Body of pancreas (tissue), 4 donors: Measurements from ENCODE around the gene SPINT1. TPM values are rescaled to one million over a fixed set of nuclear protein-coding genes. Genes with fewer than 3 reads are reported as not detected.

ENCODE experiments used
- ATAC-seq: fragments of 150-250 bp; one replicate; pipeline ENCODE4 v1.9.1; 2016
- DNase-seq, 4 donors: peaks; one replicate each; pipeline ENCODE4 v3.0.0-alpha.2; 2019
- H3K27ac ChIP-seq, 4 donors: fragments of 200-600 bp; sonication (generic); 1 replicate in 3 of 4; 2 replicates in 1 of 4; pipeline versions ENCODE4 v1.5.1 to v1.6.1; 2016 to 2019; ENCODE audit warnings: mild to moderate bottlenecking in 1 of 4, mixed read lengths in 1 of 4, moderate library complexity in 1 of 4
- H3K27me3 ChIP-seq, 2 donors: fragments of 200-600 bp; sonication (generic); one replicate each; pipeline ENCODE4 v1.6.0; 2016; ENCODE audit warnings: mild to moderate bottlenecking in 1 of 2
- H3K36me3 ChIP-seq, 2 donors: fragments of 200-600 bp; sonication (generic); replicated peaks in 1 of 2; 2 replicates each; pipeline ENCODE4 v1.5.1; 2016; ENCODE audit warnings: low read depth in 2 of 2; ENCODE audit not compliant: insufficient read depth in 1 of 2
- H3K4me1 ChIP-seq: fragments of 200-600 bp; sonication (generic); one replicate; pipeline ENCODE4 v1.6.0; 2016
- H3K4me3 ChIP-seq, 2 donors: fragments of 200-600 bp; sonication (generic); 1 replicate in 1 of 2; 2 replicates in 1 of 2; pipeline ENCODE4 v1.5.1; 2016 to 2019
- H3K9me3 ChIP-seq, 3 donors: fragments of 200-600 bp; sonication (generic); 1 replicate in 2 of 3; 2 replicates in 1 of 3; pipeline ENCODE4 v1.5.1; 2016
- POLR2A ChIP-seq, 3 donors: fragments of 450-650 bp; IDR thresholded peaks; one replicate each; pipeline ENCODE4 v1.6.1; 2016; ENCODE audit warnings: antibody characterized with exemption in 3 of 3, mild to moderate bottlenecking in 2 of 3
- WGBS, 2 donors: methylation state at CpG; one replicate each; pipeline ENCODE4 v1.1.5; 2017; 5-methylcytosine and 5-hydroxymethylcytosine counted together
- intact Hi-C: fragments of 100-400 bp; cut with DNase I; formaldehyde crosslinking; loops from one replicate; pipeline ENCODE4 v1.15.1; 2023
- total RNA-seq, 2 donors: library from RNA; depleted of rRNA; stranded (reverse); fragments of >200 nt; gene quantifications; one replicate each; pipeline ENCODE4 v1.1.0, GENCODE V29; 2016
- TF ChIP-seq, protein P1 (sequence below), 7 experiments: fragments of 450-650 bp in 4 of 7; fragments of 200-600 bp in 3 of 7; sonication (generic) in 3 of 7; IDR thresholded peaks; one replicate each; pipeline ENCODE4 v1.5.1; 2016 to 2019; ENCODE audit warnings: antibody characterized with exemption in 7 of 7

Gene SPINT1
- total RNA-seq, 2 donors from 2014 or later: 110 to 134 TPM

DNA sequence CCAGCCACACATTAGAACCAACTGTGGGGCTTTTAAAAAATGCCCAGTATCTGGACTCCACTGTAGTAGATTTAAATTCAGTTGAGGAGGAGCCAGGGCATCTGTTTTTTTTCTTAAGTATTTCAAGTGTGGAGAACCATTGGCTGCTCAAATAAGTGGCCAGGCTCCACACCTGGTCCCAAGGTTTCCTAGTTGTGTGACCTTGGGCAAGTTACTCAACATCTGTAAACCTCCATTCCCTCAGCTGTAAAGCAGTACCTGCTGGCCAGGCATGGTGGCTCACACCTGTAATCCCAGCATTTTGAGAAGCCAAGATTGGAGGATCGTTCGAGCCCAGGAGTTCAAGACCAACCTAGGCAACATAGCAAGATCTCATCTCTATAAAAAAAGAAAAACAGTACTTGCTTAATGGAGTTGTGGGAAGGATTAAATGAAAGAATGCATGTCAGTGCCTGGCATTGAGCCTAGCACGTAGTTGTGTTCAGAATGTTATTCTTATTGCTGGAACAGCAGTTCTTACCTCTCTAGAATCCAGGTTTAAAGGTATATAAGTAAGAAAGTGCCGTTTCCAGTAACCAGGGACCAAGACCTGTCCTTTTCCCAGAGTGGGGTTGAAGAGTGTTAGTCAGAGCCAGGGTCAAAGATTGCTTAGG lies 17.3 kb upstream of the SPINT1 start:
- intact Hi-C loops: no loop called here
- no peak for TF ChIP-seq POLR2A (IDR thresholded peaks at IDR 0.05)
- TF ChIP-seq, protein P1, sequence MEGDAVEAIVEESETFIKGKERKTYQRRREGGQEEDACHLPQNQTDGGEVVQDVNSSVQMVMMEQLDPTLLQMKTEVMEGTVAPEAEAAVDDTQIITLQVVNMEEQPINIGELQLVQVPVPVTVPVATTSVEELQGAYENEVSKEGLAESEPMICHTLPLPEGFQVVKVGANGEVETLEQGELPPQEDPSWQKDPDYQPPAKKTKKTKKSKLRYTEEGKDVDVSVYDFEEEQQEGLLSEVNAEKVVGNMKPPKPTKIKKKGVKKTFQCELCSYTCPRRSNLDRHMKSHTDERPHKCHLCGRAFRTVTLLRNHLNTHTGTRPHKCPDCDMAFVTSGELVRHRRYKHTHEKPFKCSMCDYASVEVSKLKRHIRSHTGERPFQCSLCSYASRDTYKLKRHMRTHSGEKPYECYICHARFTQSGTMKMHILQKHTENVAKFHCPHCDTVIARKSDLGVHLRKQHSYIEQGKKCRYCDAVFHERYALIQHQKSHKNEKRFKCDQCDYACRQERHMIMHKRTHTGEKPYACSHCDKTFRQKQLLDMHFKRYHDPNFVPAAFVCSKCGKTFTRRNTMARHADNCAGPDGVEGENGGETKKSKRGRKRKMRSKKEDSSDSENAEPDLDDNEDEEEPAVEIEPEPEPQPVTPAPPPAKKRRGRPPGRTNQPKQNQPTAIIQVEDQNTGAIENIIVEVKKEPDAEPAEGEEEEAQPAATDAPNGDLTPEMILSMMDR (IDR thresholded peaks at IDR 0.05): no peak
- Histone ChIP-seq H3K9me3 (no peaks in the 10 kb centered on the region), H3K4me3 (no peak overlapping the region), H3K27ac (peak overlapping the region in 1 of 4 donors; percentile 46), H3K36me3 (no peaks in the 10 kb centered on the region), H3K4me1 (peaks cover 11% of the 10 kb centered on the region), H3K27me3 (no peaks in the 10 kb centered on the region)
- ATAC-seq (no peak), DNase-seq (peak in 3 of 4 donors; percentile 20 to 36 (median 34))
- WGBS, 2 donors: 86 to 87% methylated on average over 4 of the region's 4 CpGs

DNA sequence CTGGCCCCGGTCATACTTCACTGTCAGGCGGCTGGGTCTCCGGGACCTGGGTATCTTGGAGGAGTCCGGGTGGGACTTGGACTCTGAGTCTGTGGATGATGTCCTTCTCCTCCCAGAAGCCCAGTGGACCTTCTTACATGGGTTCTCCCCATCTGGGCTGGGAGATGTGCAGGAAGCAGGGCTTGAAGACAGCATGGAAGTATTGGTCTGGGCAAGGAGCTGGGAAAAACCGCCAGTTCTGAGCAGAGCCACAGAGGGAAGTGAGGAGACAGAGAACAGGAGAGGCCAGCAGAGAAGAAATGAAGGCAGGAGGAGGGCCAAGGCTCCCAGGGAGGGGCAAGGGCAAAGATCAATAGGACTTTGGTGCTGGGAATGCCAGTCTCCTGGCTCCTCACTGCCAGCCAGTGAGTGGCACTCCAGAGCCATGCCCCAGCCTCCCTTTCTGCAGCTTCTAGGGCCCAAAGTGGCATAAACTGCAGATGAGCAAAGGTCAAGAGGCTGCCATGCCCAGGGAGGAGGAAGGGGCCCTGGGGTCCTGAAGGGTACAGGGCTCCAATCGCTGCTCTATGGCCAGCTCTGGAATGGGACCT lies 15.3 kb upstream of the SPINT1 start, which contains the start of gene PPP1R14D:
TSS of gene PPP1R14D (minus strand) at position 262 of the 590 bp plus-strand sequence. CDS start at position 195, 67 bp downstream.
- TF ChIP-seq POLR2A (IDR thresholded peaks at IDR 0.05): no peak
- TF ChIP-seq, protein P1 (IDR thresholded peaks at IDR 0.05): no peak
- H3K27ac ChIP-seq: no peak within 1 kb of the TSS
- WGBS, 2 donors: 79 to 88% methylated on average over 3 of the region's 6 CpGs
- H3K9me3 ChIP-seq: no peaks in the 10 kb centered on the region
- H3K36me3 ChIP-seq: no peaks in the 10 kb centered on the region
- no peak within 1 kb of the TSS for H3K4me3 ChIP-seq
- ATAC-seq (no peak), DNase-seq (no peak)
- no peaks in the 10 kb centered on the region for H3K27me3 ChIP-seq
- intact Hi-C loops: no loop called here
- H3K4me1 ChIP-seq: peaks cover 11% of the 10 kb centered on the region

DNA sequence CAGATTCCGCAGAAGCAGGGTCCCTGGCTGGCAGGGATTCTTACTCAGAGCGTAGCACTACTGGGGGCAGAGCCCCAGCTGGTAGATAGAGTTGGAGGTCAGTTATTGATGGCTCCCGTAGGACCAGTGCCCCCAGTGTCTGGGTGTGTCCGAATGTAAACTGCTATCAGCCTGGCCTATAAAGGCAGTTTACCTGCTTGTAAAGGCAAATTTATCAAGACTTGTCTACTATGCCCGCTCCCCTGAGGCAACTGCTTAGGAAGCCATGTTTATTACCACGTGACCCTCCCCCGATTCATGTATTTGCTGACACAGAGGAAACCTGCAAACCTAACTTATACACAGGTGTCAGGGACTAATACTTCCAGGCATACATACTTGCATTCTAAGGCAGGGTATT lies 14.7 kb upstream of the SPINT1 start:
- ATAC-seq: no peak
- TF ChIP-seq POLR2A (IDR thresholded peaks at IDR 0.05): no peak
- TF ChIP-seq, protein P1 (IDR thresholded peaks at IDR 0.05): no peak
- Histone ChIP-seq H3K9me3 (no peaks in the 10 kb centered on the region), H3K27me3 (no peaks in the 10 kb centered on the region), H3K4me1 (peaks cover 11% of the 10 kb centered on the region), H3K27ac (no peak overlapping the region), H3K4me3 (no peak overlapping the region), H3K36me3 (no peaks in the 10 kb centered on the region)
- WGBS, 2 donors: 75 to 77% methylated on average over 5 to 7 of the region's 7 CpGs
- no peak for DNase-seq
- intact Hi-C loops: no loop called here

DNA sequence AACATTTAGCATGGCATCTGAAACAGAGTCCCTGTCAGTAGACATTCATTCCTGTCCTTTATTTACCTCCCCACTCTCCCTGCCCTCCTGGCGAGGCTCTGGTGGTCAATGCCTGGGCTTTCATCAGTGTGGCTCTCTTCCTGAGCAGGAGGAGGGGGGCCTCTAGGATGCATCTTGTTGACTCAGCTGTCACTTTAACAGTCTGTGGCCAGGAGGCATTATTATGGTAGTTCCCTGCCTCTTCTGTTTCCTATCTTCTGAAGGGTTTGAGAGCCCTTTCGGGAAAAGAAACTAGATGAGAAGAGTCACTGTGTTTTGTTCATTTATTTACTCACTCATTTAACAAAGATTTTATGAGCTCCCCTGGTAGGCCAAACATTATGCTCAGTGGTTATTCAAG lies 13.0 kb upstream of the SPINT1 start:
- H3K9me3 ChIP-seq: no peaks in the 10 kb centered on the region
- peaks cover 4% of the 10 kb centered on the region for H3K4me1 ChIP-seq
- WGBS, 2 donors: 82 to 87% methylated on average over 2 of the region's 2 CpGs
- no peaks in the 10 kb centered on the region for H3K36me3 ChIP-seq
- ATAC-seq (no peak), DNase-seq (no peak)
- intact Hi-C loops: no loop called here
- no peak overlapping the region for H3K27ac ChIP-seq
- TF ChIP-seq, protein P1 (IDR thresholded peaks at IDR 0.05): no peak
- TF ChIP-seq POLR2A (IDR thresholded peaks at IDR 0.05): no peak
- no peaks in the 10 kb centered on the region for H3K27me3 ChIP-seq
- no peak overlapping the region for H3K4me3 ChIP-seq
